Activated CD4-positive, alpha-beta memory T cell treated with anti-CD3 and anti-CD28 coated beads, Interleukin-2, amount 10 ng/mL, durations not matched to agents 7 days and 5 days (primary cell): ENCODE results near the gene UBA5. TPM values are rescaled to one million over a fixed set of nuclear protein-coding genes. Genes with fewer than 3 reads are reported as not detected.

Experiments used
- CTCF ChIA-PET: fragments of 350-600 bp; sonication (Branson Sonifier 250); formaldehyde crosslinking; loops from one replicate; lab custom pipeline; 2021; ENCODE audit warnings: antibody characterized with exemption, inconsistent platforms; lab: Charles Lee
- POLR2A ChIA-PET: fragments of 350-600 bp; sonication (Branson Sonifier 250); formaldehyde crosslinking; loops from one replicate; lab custom pipeline; 2021; ENCODE audit warnings: antibody characterized with exemption; lab: Charles Lee
- DNase-seq: peaks from one replicate; pipeline ENCODE4 v3.0.0-alpha.2; 2020
- H3K27ac Mint-ChIP-seq: one replicate; pipeline ENCODE4 v1.8.0; 2021; ENCODE audit warnings: mild to moderate bottlenecking, mixed read lengths
- H3K27me3 Mint-ChIP-seq: one replicate; pipeline ENCODE4 v1.8.0; 2021; ENCODE audit warnings: mixed read lengths
- H3K36me3 Mint-ChIP-seq: one replicate; pipeline ENCODE4 v1.8.0; 2021; ENCODE audit warnings: low read depth, mixed read lengths
- H3K4me1 Mint-ChIP-seq: one replicate; pipeline ENCODE4 v1.8.0; 2021; ENCODE audit warnings: mixed read lengths
- H3K4me3 Mint-ChIP-seq: one replicate; pipeline ENCODE4 v1.8.0; 2021; ENCODE audit warnings: mild to moderate bottlenecking, mixed read lengths
- H3K9me3 Mint-ChIP-seq: one replicate; pipeline ENCODE4 v1.8.0; 2021; ENCODE audit warnings: mixed read lengths
- total RNA-seq, 2 experiments: library from RNA; stranded (reverse); gene quantifications; one replicate each; pipeline ENCODE4 v1.2.3, GENCODE V29; 2021

The UBA5 gene
- total RNA-seq, 2 experiments from 2014 or later, result 31.8 to 36.6 TPM

DNA sequence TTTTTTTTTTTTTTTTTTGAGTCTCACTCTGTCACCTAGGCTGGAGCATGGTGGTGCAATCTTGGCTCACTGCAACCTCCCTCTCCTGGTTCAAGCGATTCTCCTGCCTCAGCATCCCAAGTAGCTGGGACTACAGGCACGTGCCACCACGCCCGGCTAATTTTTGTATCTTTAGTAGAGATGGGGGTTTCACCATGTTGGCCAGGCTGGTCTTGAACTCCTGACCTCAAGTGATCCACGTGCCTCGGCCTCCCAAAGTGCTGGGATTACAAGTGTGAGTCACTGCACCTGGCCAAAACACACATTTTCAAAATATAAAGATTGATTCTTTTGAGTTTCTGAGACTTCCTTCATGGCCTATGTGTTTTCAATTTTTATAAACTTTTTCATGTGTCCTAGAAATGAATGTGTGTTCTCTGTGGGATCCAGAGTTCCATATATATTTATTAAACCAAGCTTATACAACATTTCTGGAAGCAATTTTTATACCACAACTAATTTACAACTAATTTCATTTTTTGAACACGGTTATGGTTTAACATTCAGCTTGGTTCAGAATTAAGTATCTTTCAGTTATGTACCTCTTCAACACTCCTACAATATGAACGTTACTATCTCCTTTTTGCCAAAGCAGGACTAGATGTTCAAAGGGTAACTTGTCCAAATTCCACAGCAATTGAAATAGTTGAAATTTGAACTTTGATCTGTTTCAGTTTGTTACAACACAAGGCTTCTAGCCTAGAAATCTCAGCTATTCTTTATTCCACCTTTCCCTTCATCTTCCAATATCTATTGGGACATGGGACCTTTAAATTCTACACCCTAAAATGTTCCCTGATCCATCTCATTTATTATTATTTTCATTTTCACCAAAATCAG, 2.0 kb upstream of the UBA5 start:
- Mint-ChIP-seq H3K4me1 (peaks cover 30% of the 10 kb centered on the region), H3K9me3 (no peaks in the 10 kb centered on the region), H3K27me3 (no peaks in the 10 kb centered on the region), H3K27ac (no peak overlapping the region), H3K4me3 (peak overlapping the region; percentile 26), H3K36me3 (no peaks in the 10 kb centered on the region)
- POLR2A ChIA-PET, result interaction anchor here (0.9 to 3.1 kb wide), 2 partner anchors 9 to 241 kb away, joined by 3 to 9 read pairs; partner anchors contain the start of gene DNAJC13
- CTCF ChIA-PET, result no interaction called here
- DNase-seq, result no peak

DNA sequence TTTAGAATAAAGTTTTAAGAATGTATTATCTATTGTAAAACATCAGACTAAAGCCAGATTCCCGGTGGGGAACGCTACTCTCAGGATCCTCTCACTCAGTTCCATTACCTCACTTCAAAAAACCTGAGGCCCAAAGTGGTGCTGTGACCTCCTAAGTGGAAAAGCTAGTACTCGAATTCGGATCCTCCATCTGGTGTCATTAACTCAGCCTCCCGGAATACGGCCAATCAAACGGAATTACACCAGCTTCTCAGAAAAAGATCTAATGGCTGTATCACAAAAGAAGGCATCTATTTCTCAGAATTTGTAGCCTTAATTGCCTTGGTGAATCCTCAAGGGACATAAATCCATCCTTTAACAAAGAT, 1.1 kb upstream of the UBA5 start:
- CTCF ChIA-PET, result no interaction called here
- no peak overlapping the region for H3K27ac Mint-ChIP-seq
- POLR2A ChIA-PET, result interaction anchor here (0.9 to 3.1 kb wide), 2 partner anchors 8 to 242 kb away, joined by 3 to 9 read pairs; partner anchors contain the start of gene DNAJC13

DNA sequence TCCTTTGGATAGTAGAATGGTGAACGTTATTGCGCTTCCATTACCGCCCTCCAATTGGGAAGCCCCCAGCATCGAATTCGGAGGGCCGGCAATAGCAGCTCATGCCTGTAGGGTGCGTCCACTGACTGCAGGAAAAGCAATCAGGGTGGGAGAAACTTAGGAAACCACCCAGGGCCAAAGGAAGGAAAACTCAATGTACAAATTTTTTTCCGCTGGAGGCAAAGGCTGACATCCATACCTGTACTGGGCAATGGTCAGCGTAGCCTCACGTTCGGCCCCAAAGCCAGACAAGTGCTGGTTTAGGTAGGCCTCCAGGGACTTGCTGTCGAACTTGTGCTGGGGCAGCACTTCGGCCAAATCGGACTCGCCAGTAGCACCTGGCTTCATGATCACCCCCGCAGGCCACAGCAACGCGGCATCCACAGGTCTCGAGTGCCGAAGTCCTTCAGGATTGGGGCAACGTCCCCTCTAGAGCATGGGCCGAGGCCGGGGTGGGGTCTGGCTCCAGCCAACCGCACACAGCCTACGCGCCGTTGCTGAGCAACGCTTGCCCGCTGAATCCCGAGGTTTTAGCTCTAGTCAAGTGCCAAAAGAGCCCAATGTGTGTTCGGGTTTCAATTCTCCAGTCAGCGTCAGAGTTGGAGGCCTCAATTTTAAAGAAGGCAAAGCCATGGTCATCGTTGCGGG, 621 bp upstream of the UBA5 start, which contains the start of gene ACAD11:
TSS of gene ACAD11 (minus strand) at position 445 of the 687 bp plus-strand sequence. CDS start at position 387, 58 bp downstream.
- POLR2A ChIA-PET, result interaction anchor here (0.9 to 3.1 kb wide), 2 partner anchors 8 to 242 kb away, joined by 3 to 9 read pairs; partner anchors contain the start of gene DNAJC13
- Mint-ChIP-seq H3K4me1 (peaks cover 36% of the 10 kb centered on the region), H3K9me3 (no peaks in the 10 kb centered on the region)

More for the DNA sequence above, 1.1 kb upstream of the UBA5 start:
- H3K4me1 Mint-ChIP-seq, result peaks cover 36% of the 10 kb centered on the region
- no peaks in the 10 kb centered on the region for H3K27me3 Mint-ChIP-seq
- H3K4me3 Mint-ChIP-seq, result peak overlapping the region; percentile 93
- H3K9me3 Mint-ChIP-seq, result no peaks in the 10 kb centered on the region
- peaks cover 3% of the 10 kb centered on the region for H3K36me3 Mint-ChIP-seq
- no peak for DNase-seq

DNA sequence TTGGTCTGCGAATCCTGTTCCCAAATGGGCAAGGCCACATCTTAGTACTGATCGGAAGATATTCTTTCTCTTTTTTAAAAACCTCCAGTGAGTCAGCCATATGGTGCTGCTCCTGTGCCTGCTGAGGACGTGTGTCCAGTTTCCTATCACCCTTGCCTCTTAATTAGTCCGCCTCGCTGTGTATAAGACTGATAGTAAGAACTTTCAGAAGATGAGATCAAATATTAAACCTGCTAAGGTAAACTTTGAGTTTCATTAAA, 612 bp downstream of the UBA5 start:
- Mint-ChIP-seq H3K4me1 (peaks cover 39% of the 10 kb centered on the region), H3K36me3 (peaks cover 8% of the 10 kb centered on the region)
- CTCF ChIA-PET, result interaction anchor here (1.2 to 2.0 kb wide), 5 partner anchors 9 to 201 kb away, joined by 3 to 6 read pairs (median 4); no protein-coding TSS in a partner anchor

More for the DNA sequence above, 621 bp upstream of the UBA5 start, which contains the start of gene ACAD11:
- peak; percentile 37 for DNase-seq
- CTCF ChIA-PET, result interaction anchor here (1.2 to 1.7 kb wide), 2 partner anchors 11 to 200 kb away, joined by 3 to 6 read pairs; no protein-coding TSS in a partner anchor
- peaks cover 3% of the 10 kb centered on the region for H3K36me3 Mint-ChIP-seq
- peak within 1 kb of the TSS; percentile 93 for H3K4me3 Mint-ChIP-seq
- peak within 1 kb of the TSS; percentile 92 for H3K27ac Mint-ChIP-seq
- no peaks in the 10 kb centered on the region for H3K27me3 Mint-ChIP-seq

DNA sequence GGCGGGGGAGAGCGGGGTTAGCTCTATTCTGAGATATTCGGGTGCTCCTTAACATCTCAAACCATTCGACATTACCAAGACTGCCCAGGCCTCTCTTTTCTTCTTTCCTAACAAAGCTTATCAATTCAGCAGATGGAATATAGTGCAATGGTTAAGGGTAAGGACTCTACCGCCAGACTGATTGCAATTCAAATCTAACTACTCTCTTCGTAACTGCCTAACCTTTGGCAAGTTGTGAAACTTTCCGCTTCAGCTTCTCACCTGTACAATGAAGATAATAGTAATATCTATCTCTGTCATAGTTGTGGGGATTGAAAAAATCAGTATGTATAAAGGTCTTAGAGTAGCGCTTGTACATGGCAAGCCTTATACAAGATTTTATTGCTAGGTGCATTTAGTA, 972 bp downstream of the UBA5 start:
- Mint-ChIP-seq H3K4me1 (peaks cover 39% of the 10 kb centered on the region), H3K36me3 (peaks cover 10% of the 10 kb centered on the region), H3K9me3 (no peaks in the 10 kb centered on the region), H3K27me3 (no peaks in the 10 kb centered on the region), H3K4me3 (peak overlapping the region; percentile 93), H3K27ac (peak overlapping the region; percentile 92)
- ChIA-PET CTCF (interaction anchor here (1.2 to 2.0 kb wide), 4 partner anchors 9 to 134 kb away, joined by 3 to 6 read pairs (median 4); no protein-coding TSS in a partner anchor), POLR2A (interaction anchor here (0.9 to 3.1 kb wide), 7 partner anchors 8 to 912 kb away, joined by 3 to 9 read pairs (median 4); partner anchors contain the start of genes CDV3 and DNAJC13)
- DNase-seq, result no peak

More for the DNA sequence above, 612 bp downstream of the UBA5 start:
- no peaks in the 10 kb centered on the region for H3K9me3 Mint-ChIP-seq
- peak overlapping the region; percentile 93 for H3K4me3 Mint-ChIP-seq
- POLR2A ChIA-PET, result interaction anchor here (0.9 to 3.1 kb wide), 7 partner anchors 9 to 912 kb away, joined by 3 to 9 read pairs (median 4); partner anchors contain the start of genes CDV3 and DNAJC13
- H3K27me3 Mint-ChIP-seq, result no peaks in the 10 kb centered on the region
- H3K27ac Mint-ChIP-seq, result peak overlapping the region; percentile 92
- no peak for DNase-seq

DNA sequence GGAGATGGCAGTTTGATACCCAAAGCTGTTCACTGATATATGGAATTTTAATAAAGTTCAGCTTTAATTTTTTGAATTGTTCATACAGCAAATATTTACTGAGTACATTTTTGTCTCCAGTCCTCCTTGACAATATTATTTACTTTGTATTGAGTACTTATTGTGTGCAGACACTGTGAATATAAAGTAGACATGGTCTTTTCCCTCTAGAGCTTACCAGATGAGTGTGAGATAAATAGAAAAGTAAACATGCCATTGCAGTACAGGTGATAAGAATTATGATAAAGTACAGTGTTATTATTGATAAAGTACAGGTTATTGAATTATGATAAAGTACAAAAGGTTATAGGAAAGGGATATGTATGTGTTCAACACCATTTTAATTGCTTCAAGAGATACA, 2.1 kb downstream of the UBA5 start:
- H3K9me3 Mint-ChIP-seq, result no peaks in the 10 kb centered on the region
- H3K4me3 Mint-ChIP-seq, result no peak overlapping the region
- ChIA-PET CTCF (interaction anchor here (2.0 kb wide), 1 partner anchor 20 kb away, joined by 5 read pairs; no protein-coding TSS in a partner anchor), POLR2A (interaction anchor here (1.7 to 3.1 kb wide), 2 partner anchors 22 to 911 kb away, joined by 6 to 7 read pairs; partner anchors contain the start of gene CDV3)
- H3K27ac Mint-ChIP-seq, result no peak overlapping the region
- peaks cover 36% of the 10 kb centered on the region for H3K4me1 Mint-ChIP-seq
- H3K36me3 Mint-ChIP-seq, result peaks cover 15% of the 10 kb centered on the region
- no peaks in the 10 kb centered on the region for H3K27me3 Mint-ChIP-seq
- no peak for DNase-seq

DNA sequence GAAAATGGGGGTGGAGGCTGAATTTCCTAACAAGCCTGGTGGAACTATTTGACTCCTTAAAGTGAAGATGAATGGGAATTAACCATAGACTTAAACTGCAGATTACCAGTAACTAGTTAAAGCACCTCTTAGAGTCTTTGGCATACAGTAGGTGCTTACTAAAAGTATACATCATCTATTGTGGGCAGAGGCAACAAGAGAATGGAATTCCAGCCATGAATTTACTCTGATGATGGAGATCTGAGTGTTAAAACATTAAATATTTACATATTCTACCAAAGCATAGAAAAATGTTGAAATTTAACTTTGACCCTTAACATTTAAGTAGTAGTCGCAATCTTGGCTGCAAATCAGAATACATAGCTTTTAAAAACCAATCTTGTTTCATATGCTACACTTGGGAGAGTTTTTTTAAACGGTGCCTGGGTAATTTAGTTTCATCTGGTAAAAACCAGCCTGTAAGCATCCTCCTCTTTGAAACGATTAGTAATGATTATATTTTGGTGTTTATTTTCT, 5.2 kb downstream of the UBA5 start:
- Mint-ChIP-seq H3K27ac (no peak overlapping the region), H3K4me1 (peaks cover 28% of the 10 kb centered on the region), H3K4me3 (no peak overlapping the region), H3K9me3 (no peaks in the 10 kb centered on the region), H3K36me3 (peaks cover 24% of the 10 kb centered on the region), H3K27me3 (no peaks in the 10 kb centered on the region)
- POLR2A ChIA-PET, result no interaction called here
- DNase-seq, result no peak
- CTCF ChIA-PET, result no interaction called here

DNA sequence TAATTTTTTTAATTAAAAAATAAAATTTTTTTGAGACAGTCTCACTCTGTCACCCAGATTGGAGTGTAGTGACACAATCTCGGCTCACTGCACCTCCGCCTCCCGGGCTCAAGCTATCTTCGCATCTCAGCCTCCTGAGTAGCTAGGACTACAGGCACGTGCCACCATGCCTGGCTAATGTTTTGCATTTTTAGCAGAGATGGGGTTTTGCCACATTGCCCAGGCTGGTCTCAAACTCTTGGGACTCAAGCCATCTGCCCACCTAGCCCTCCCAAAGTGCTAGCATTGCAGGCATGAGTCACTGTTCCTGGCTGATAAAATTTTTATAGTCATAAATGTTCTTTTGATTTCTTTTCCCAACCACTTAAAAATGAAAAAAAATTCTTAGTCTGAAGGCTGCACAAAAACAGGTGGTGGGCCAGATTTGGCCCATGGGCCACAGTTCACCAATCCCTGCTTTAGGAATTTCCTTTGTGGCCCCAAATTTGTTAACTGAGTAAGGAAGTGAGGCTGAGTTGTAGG, 9.2 kb downstream of the UBA5 start:
- H3K27me3 Mint-ChIP-seq, result no peaks in the 10 kb centered on the region
- peaks cover 10% of the 10 kb centered on the region for H3K4me1 Mint-ChIP-seq
- no peak for DNase-seq
- H3K36me3 Mint-ChIP-seq, result peaks cover 34% of the 10 kb centered on the region
- H3K9me3 Mint-ChIP-seq, result no peaks in the 10 kb centered on the region
- POLR2A ChIA-PET, result interaction anchor here (1.0 kb wide), 1 partner anchor 8 kb away, joined by 4 read pairs; no protein-coding TSS in a partner anchor
- CTCF ChIA-PET, result interaction anchor here (1.4 kb wide), 1 partner anchor 9 kb away, joined by 6 read pairs; the partner anchor contains the start of genes ACAD11 and UBA5
- no peak overlapping the region for H3K27ac Mint-ChIP-seq
- H3K4me3 Mint-ChIP-seq, result no peak overlapping the region

DNA sequence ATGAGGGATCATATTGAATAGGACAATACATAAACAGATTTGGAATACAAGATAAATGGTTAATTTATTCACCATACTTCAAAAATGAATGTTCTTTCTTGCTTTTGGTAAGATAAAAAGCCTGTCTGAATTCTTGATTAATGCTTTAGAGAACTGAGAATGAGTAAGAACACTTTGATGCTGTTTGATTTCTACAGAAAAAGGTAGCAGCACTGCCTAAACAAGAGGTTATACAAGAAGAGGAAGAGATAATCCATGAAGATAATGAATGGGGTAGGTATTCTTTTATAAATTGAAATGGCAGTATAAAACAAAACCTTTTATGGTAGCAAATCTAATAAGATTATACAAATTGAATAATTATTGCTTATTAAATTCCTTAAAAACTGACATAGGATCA, 15.3 kb downstream of the UBA5 start:
- H3K36me3 Mint-ChIP-seq, result peaks cover 47% of the 10 kb centered on the region

DNA sequence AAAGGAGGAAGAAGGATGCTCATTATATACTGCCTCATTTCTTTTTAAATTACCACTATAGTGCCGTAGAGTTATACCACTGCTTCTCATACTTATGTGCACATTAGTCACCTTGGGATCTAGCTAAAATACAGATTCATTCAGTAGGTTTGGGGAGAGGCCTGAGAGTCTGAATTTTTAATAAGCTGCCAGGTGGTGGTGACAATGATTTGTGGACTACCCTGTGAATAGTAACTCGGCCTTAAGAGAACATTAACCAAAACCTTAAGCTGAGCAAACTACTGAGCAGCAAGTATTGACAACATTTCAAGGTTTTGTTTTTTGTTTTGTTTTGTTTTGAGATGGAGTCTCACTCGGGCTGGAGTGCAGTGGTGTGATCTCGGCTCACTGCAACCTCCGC, 19.8 kb downstream of the UBA5 start:
- H3K27me3 Mint-ChIP-seq, result no peaks in the 10 kb centered on the region
- no peak overlapping the region for H3K27ac Mint-ChIP-seq
- H3K9me3 Mint-ChIP-seq, result no peaks in the 10 kb centered on the region
- no peaks in the 10 kb centered on the region for H3K4me1 Mint-ChIP-seq
- ChIA-PET POLR2A (interaction anchor here (1.6 kb wide), 1 partner anchor 10 kb away, joined by 4 read pairs; no protein-coding TSS in a partner anchor), CTCF (interaction anchor here (0.6 kb wide), 1 partner anchor 1764 kb away, joined by 3 read pairs; no protein-coding TSS in a partner anchor)
- H3K4me3 Mint-ChIP-seq, result no peak overlapping the region
- peaks cover 42% of the 10 kb centered on the region for H3K36me3 Mint-ChIP-seq
- no peak for DNase-seq

More for the DNA sequence above, 15.3 kb downstream of the UBA5 start:
- no peak for DNase-seq
- no peaks in the 10 kb centered on the region for H3K4me1 Mint-ChIP-seq
- no peaks in the 10 kb centered on the region for H3K27me3 Mint-ChIP-seq
- ChIA-PET CTCF (no interaction called here), POLR2A (no interaction called here)
- H3K27ac Mint-ChIP-seq, result no peak overlapping the region
- H3K9me3 Mint-ChIP-seq, result no peaks in the 10 kb centered on the region
- no peak overlapping the region for H3K4me3 Mint-ChIP-seq

DNA sequence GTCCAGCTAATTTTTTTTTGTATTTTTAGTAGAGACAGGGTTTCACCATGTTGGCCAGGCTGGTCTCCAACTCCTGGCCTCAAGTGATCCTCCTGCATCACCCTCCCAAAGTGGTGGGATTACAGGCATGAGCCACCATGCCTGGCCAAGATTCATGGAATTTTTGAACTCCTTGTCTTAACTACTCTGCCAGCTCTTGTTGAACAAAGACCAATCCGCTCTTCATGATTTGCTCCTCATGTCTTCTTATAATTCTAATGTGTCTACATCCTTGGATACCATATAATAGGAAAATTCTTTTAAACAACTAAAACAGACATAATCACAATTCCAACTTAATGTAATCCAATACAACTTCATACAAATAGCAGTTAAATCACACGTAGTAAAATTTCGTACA, 21.3 kb downstream of the UBA5 start:
- ChIA-PET CTCF (interaction anchor here (0.8 to 0.9 kb wide), 2 partner anchors 10 to 11 kb away, joined by 3 read pairs; no protein-coding TSS in a partner anchor), POLR2A (no interaction called here)
- Mint-ChIP-seq H3K9me3 (no peaks in the 10 kb centered on the region), H3K4me1 (no peaks in the 10 kb centered on the region), H3K36me3 (peaks cover 37% of the 10 kb centered on the region), H3K4me3 (no peak overlapping the region), H3K27ac (no peak overlapping the region), H3K27me3 (no peaks in the 10 kb centered on the region)
- no peak for DNase-seq

DNA sequence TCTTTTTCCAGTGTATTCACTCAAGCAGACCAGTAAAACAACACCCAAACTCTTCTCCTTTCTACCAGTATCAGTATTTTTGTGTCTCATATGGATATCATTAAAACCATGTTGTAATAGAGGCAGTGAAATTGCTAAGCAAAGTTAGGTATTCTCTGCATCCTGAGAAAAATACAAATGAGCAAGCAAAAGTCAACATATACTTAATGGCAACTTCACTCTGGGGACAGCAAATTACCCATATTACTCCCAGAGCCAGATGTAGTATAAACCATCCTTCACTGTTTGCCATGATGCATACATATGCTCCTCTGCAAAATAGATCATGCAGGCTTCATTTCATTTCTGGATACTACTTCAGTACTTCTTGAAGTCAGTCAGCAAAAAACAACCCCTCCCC, 22.1 kb downstream of the UBA5 start:
- no peak for DNase-seq
- H3K27me3 Mint-ChIP-seq, result no peaks in the 10 kb centered on the region
- ChIA-PET POLR2A (no interaction called here), CTCF (interaction anchor here (0.9 kb wide), 1 partner anchor 9 kb away, joined by 3 read pairs; no protein-coding TSS in a partner anchor)
- no peak overlapping the region for H3K27ac Mint-ChIP-seq
- H3K9me3 Mint-ChIP-seq, result no peaks in the 10 kb centered on the region
- H3K36me3 Mint-ChIP-seq, result peaks cover 29% of the 10 kb centered on the region
- no peaks in the 10 kb centered on the region for H3K4me1 Mint-ChIP-seq
- H3K4me3 Mint-ChIP-seq, result no peak overlapping the region
